Measurements from ENCODE around the gene AXIN1.
"Not testable (repeated sequence)": the region's sequence is repeated elsewhere in the genome, so short reads cannot be mapped to it uniquely, and the experiment has no call there.

AXIN1 gene

GRCh38 chr16:354291-354881, 1.9 kb upstream of the AXIN1 start:
- no peak for DNase-seq (ENCODE audit: extremely low read depth in 1 of 2, low read depth in 1 of 2)

- no peak for DNase-seq (ENCODE audit: extremely low read depth in 1 of 2, low read depth in 1 of 2)
Measured at GRCh38 chr16:353404-354290, 1.1 kb upstream of the AXIN1 start.

GRCh38 chr16:351804-352520, 561 bp downstream of the AXIN1 start:
- DNase-seq (ENCODE audit: extremely low read depth in 1 of 2, low read depth in 1 of 2): peak in 1 of 2 donors; percentile 24

GRCh38 chr16:350203-350602, 2.3 kb downstream of the AXIN1 start:
- no peak for DNase-seq (ENCODE audit: extremely low read depth in 1 of 2, low read depth in 1 of 2)

GRCh38 chr16:349211-349610, 3.3 kb downstream of the AXIN1 start:
- DNase-seq (ENCODE audit: extremely low read depth in 1 of 2, low read depth in 1 of 2): no peak

GRCh38 chr16:348495-348894, 4.0 kb downstream of the AXIN1 start:
- not testable (repeated sequence) for DNase-seq (ENCODE audit: extremely low read depth in 1 of 2, low read depth in 1 of 2)

- no peak for DNase-seq (ENCODE audit: extremely low read depth in 1 of 2, low read depth in 1 of 2)
Measured at GRCh38 chr16:347203-347602, 5.3 kb downstream of the AXIN1 start.

- DNase-seq (ENCODE audit: extremely low read depth in 1 of 2, low read depth in 1 of 2): no peak
Measured at GRCh38 chr16:346587-346986, 5.9 kb downstream of the AXIN1 start.

- DNase-seq (ENCODE audit: extremely low read depth in 1 of 2, low read depth in 1 of 2): no peak
Measured at GRCh38 chr16:345772-346171, 6.8 kb downstream of the AXIN1 start.

- no peak for DNase-seq (ENCODE audit: extremely low read depth in 1 of 2, low read depth in 1 of 2)
Measured at GRCh38 chr16:342455-343213, 9.9 kb downstream of the AXIN1 start.

GRCh38 chr16:341974-342336, 10.6 kb downstream of the AXIN1 start:
- not testable (repeated sequence) for DNase-seq (ENCODE audit: extremely low read depth in 1 of 2, low read depth in 1 of 2)

GRCh38 chr16:341095-341973, 11.2 kb downstream of the AXIN1 start:
- DNase-seq (ENCODE audit: extremely low read depth in 1 of 2, low read depth in 1 of 2): not testable (repeated sequence)

GRCh38 chr16:340370-341091, 12.0 kb downstream of the AXIN1 start:
- no peak for DNase-seq (ENCODE audit: extremely low read depth in 1 of 2, low read depth in 1 of 2)

- no peak for DNase-seq (ENCODE audit: extremely low read depth in 1 of 2, low read depth in 1 of 2)
Measured at GRCh38 chr16:339680-340079, 12.8 kb downstream of the AXIN1 start.

- DNase-seq (ENCODE audit: extremely low read depth in 1 of 2, low read depth in 1 of 2): no peak
Measured at GRCh38 chr16:337975-338575, 14.4 kb downstream of the AXIN1 start.

- DNase-seq (ENCODE audit: extremely low read depth in 1 of 2, low read depth in 1 of 2): no peak
Measured at GRCh38 chr16:337437-337836, 15.1 kb downstream of the AXIN1 start.

GRCh38 chr16:336269-336668, 16.3 kb downstream of the AXIN1 start:
- DNase-seq (ENCODE audit: extremely low read depth in 1 of 2, low read depth in 1 of 2): no peak

GRCh38 chr16:334861-335632, 17.5 kb downstream of the AXIN1 start:
- not testable (repeated sequence) for DNase-seq (ENCODE audit: extremely low read depth in 1 of 2, low read depth in 1 of 2)

All from activated CD8-positive, alpha-beta memory T cell treated with anti-CD3 and anti-CD28 coated beads for 1 hour (primary cell).